A549 (cell line): ENCODE results near the gene SS18L1. TPM values are rescaled to one million over a fixed set of nuclear protein-coding genes. Genes with fewer than 3 reads are reported as not detected.

ENCODE experiments used
- ATAC-seq, 2 experiments: fragments of 200-7000 bp in 1 of 2; fragments of >200 bp in 1 of 2; cut with Nextera tagmentation in 1 of 2; cut with Tn5 transposase in 1 of 2; 3 replicates each; pipeline versions ENCODE4 v1.8.0 to v1.9.1; 2018 to 2020; ENCODE audit warnings: mild to moderate bottlenecking in 1 of 2, moderate library complexity in 1 of 2
- CTCF ChIA-PET: fragments of 300-600 bp; sonication (Branson Sonifier 250); formaldehyde crosslinking; extraction: SDS; loops from one replicate; lab custom pipeline; 2021; ENCODE audit warnings: antibody characterized with exemption, inconsistent platforms; lab: Yijun Ruan, JAX
- POLR2A ChIA-PET: fragments of 350-600 bp; formaldehyde crosslinking; extraction: SDS; loops from one replicate; lab custom pipeline; 2021; ENCODE audit warnings: antibody characterized with exemption, inconsistent platforms; lab: Yijun Ruan, JAX
- DNase-seq, 2 experiments: peaks; one replicate each; pipeline versions ENCODE4 v3.0.0 to v3.0.0-alpha.2; 2011 to 2016; ENCODE audit warnings: low read depth in 1 of 2, low spot score in 1 of 2
- FAIRE-seq: peaks from 2 replicates; lab custom pipeline; 2011; peaks lifted over from hg19 to GRCh38; lab: Jason Lieb, UNC
- H3K27ac ChIP-seq, 2 experiments: fragments of >200 bp; sonication (Bioruptor Twin); formaldehyde crosslinking; 3 replicates each; pipeline ENCODE4 v1.5.1; 2016 to 2017
- H3K4me1 ChIP-seq: fragments of >200 bp; sonication (Bioruptor Twin); formaldehyde crosslinking; 3 replicates; pipeline ENCODE4 v1.6.1; 2016
- H3K4me2 ChIP-seq: fragments of >200 bp; sonication (Bioruptor Twin); formaldehyde crosslinking; 3 replicates; pipeline ENCODE4 v1.6.1; 2016
- H3K4me3 ChIP-seq: fragments of >200 bp; sonication (Bioruptor Twin); formaldehyde crosslinking; 3 replicates; pipeline ENCODE4 v1.5.1; 2016
- H3K9me3 ChIP-seq: fragments of >200 bp; sonication (Bioruptor Twin); formaldehyde crosslinking; 3 replicates; pipeline ENCODE4 v1.6.1; 2016
- BHLHE40 ChIP-seq: IDR thresholded peaks from 2 replicates; pipeline ENCODE4 v1.6.1; 2012; ENCODE audit warnings: low read depth, low read length, inconsistent platforms
- CHD2 ChIP-seq: fragments of 150-350 bp; IDR thresholded peaks from 2 replicates; pipeline ENCODE4 v1.6.1; 2014; ENCODE audit warnings: low read length; ENCODE audit not compliant: partially characterized antibody
- FOSB ChIP-seq: fragments of 250-450 bp; sonication (Bioruptor Pico); IDR thresholded peaks from 2 replicates; pipeline ENCODE4 v1.5.0; 2020; ENCODE audit warnings: mild to moderate bottlenecking, moderate library complexity
- FOSL2 ChIP-seq, 2 experiments: fragments of 450-650 bp in 1 of 2; fragments of >200 bp in 1 of 2; sonication (Bioruptor Twin) in 1 of 2; formaldehyde crosslinking; IDR thresholded peaks; 2 replicates each; pipeline versions ENCODE4 v1.5.0 to v1.6.1; 2016 to 2020; ENCODE audit warnings: mild to moderate bottlenecking in 1 of 2, moderate library complexity in 1 of 2
- JUN ChIP-seq, 2 experiments: fragments of >200 bp; sonication (Bioruptor Twin); formaldehyde crosslinking; IDR thresholded peaks; 2 replicates in 1 of 2; 3 replicates in 1 of 2; pipeline ENCODE4 v1.6.1; 2016 to 2017
- KDM1A ChIP-seq: fragments of 200-600 bp; sonication (generic); IDR thresholded peaks from 2 replicates; pipeline ENCODE4 v1.6.1; 2016; ENCODE audit warnings: low read depth, mild to moderate bottlenecking
- KDM5A ChIP-seq: fragments of 200-600 bp; sonication (generic); IDR thresholded peaks from 2 replicates; pipeline ENCODE4 v1.6.1; 2016; ENCODE audit warnings: antibody characterized with exemption, mild to moderate bottlenecking
- MAFK ChIP-seq: fragments of 450-650 bp; IDR thresholded peaks from 2 replicates; pipeline ENCODE4 v1.6.1; 2014; ENCODE audit not compliant: partially characterized antibody
- NFE2L2 ChIP-seq: fragments of 150-350 bp; conservative IDR thresholded peaks from 2 replicates; pipeline ENCODE4 v1.6.1; 2014; ENCODE audit warnings: low read length
- NPAS2 ChIP-seq: fragments of 250-450 bp; sonication (Bioruptor Pico); IDR thresholded peaks from 2 replicates; pipeline ENCODE4 v1.8.0; 2022; ENCODE audit warnings: mild to moderate bottlenecking, moderate library complexity, borderline replicate concordance
- PBX3 ChIP-seq: IDR thresholded peaks from 2 replicates; pipeline ENCODE4 v1.6.1; 2012
- PHF8 ChIP-seq: fragments of 200-600 bp; sonication (generic); IDR thresholded peaks from 2 replicates; pipeline ENCODE4 v1.6.1; 2016; ENCODE audit warnings: low read depth, mild to moderate bottlenecking, antibody characterized with exemption, moderate library complexity, borderline replicate concordance
- POLR2A ChIP-seq: IDR thresholded peaks from 2 replicates; pipeline ENCODE4 v1.6.1; 2012; ENCODE audit warnings: mild to moderate bottlenecking, low read length
- RFX5 ChIP-seq: fragments of 450-650 bp; IDR thresholded peaks from 2 replicates; pipeline ENCODE4 v1.7.1; 2014; ENCODE audit warnings: antibody characterized with exemption, mild to moderate bottlenecking, moderate library complexity
- RNF2 ChIP-seq: fragments of 200-600 bp; sonication (generic); IDR thresholded peaks from 2 replicates; pipeline ENCODE4 v1.6.1; 2016; ENCODE audit warnings: low read depth, mild to moderate bottlenecking, antibody characterized with exemption, moderate library complexity, borderline replicate concordance
- TP53 ChIP-seq: fragments of 250-450 bp; sonication (Bioruptor Pico); IDR thresholded peaks from 2 replicates; pipeline ENCODE4 v1.5.0; 2021; ENCODE audit warnings: mild to moderate bottlenecking, moderate library complexity
- ZFP36 ChIP-seq: fragments of 450-650 bp; IDR thresholded peaks from 2 replicates; pipeline ENCODE4 v1.6.1; 2014; ENCODE audit warnings: borderline replicate concordance; ENCODE audit not compliant: partially characterized antibody
- WGBS: methylation state at CpG from one replicate; pipeline ENCODE4 v1.1.6; 2017; ENCODE audit errors: missing lambda C conversion rate; 5-methylcytosine and 5-hydroxymethylcytosine counted together
- polyA plus RNA-seq, 4 experiments: library from polyadenylated mRNA; depleted of rRNA in 3 of 4; stranded (reverse); fragments of >200 nt; fragmentation: RNase III in 1 of 4; extraction: RNeasy Plus Mini Kit Qiagen cat#74134 plus additional on column Dnase treatment in 1 of 4; gene quantifications; 2 replicates in 3 of 4; 3 replicates in 1 of 4; pipeline ENCODE4 v1.2.3, GENCODE V29; 2011 to 2017
- TF ChIP-seq, protein P1 (sequence below): IDR thresholded peaks from 2 replicates; pipeline ENCODE4 v1.6.1; 2012; ENCODE audit warnings: low read depth, borderline replicate concordance
- TF ChIP-seq, protein P2 (sequence below): IDR thresholded peaks from 2 replicates; pipeline ENCODE4 v1.6.1; 2012
- TF ChIP-seq, protein P3 (sequence below): fragments of 200-600 bp; sonication (generic); IDR thresholded peaks from 2 replicates; pipeline ENCODE4 v1.6.1; 2016; ENCODE audit warnings: antibody characterized with exemption, mild to moderate bottlenecking, moderate library complexity
- TF ChIP-seq, protein P4 (sequence below): fragments of >200 bp; sonication (Bioruptor Twin); formaldehyde crosslinking; IDR thresholded peaks from 3 replicates; pipeline ENCODE4 v1.6.1; 2016

Gene SS18L1
- polyA plus RNA-seq, 2 of the 4 experiments (the other 2 are of a cell fraction), result 7.4 to 13.1 TPM

DNA sequence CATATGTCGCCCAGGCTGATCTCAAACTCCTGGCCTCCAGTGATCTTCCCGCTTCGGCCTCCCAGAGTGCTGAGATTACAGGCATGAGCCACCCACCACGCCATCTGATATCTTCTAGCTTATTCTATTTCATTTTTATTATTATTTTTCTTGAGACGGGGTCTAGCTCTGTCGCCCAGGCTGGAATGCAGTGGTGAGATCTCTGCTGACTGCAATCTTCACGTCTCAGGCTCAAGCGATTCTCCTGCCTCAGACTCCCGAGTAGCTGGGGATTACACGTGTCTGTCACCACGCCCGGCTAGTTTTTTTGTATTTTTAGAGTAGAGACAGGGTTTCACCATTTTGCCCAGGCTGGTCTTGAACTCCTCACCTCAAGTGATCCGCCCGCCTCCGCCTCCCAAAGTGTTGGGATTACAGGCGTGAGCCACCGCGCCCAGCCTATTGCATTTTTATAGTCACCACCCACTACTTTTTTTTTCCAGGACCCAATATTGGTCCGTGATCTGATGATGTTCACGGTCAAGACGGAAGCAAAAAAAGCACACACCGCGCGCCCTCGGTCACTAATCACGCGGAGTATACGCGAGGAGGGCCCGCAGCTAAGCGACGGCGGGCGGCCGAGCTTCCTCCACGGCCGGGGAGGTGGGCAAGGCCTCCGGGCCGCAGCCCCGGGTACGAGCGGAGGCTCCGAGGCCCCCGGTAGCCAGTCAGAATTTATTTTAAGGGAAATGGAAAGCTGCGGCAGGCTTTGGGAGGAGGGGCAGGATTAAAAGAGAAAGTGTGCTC is 22.4 kb upstream of the SS18L1 start (continued):
- TF ChIP-seq KDM5A (no peak), CHD2 (no peak), FOSB (no peak), NPAS2 (CRISPR knock-in tag) (no peak), NFE2L2 (no peak), ZFP36 (no peak), KDM1A (0 out of 2 replicates have a peak, but pooled peaks have one; percentile 6), MAFK (no peak), RFX5 (no peak)
- TF ChIP-seq, protein P1, sequence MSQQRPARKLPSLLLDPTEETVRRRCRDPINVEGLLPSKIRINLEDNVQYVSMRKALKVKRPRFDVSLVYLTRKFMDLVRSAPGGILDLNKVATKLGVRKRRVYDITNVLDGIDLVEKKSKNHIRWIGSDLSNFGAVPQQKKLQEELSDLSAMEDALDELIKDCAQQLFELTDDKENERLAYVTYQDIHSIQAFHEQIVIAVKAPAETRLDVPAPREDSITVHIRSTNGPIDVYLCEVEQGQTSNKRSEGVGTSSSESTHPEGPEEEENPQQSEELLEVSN, result peak; percentile 84

GRCh38 chr20:62121776-62122653 is 21.6 kb upstream of the SS18L1 start, which contains the start of gene LSM14B:
TSS of gene LSM14B (plus strand) at chr20:62122475. CDS start at chr20:62122667, 192 bp downstream.
- CTCF ChIA-PET, result interaction anchor here (0.8 to 2.6 kb wide), 5 partner anchors 10 to 111 kb away, joined by 3 to 8 read pairs (median 6); partner anchors contain the start of gene TAF4
- DNase-seq (peak; percentile 93 to 96), ATAC-seq (peak; percentile 75 to 83)
- Histone ChIP-seq H3K27ac (peak within 1 kb of the TSS; percentile 90 to 98), H3K9me3 (peaks cover 6% of the 10 kb centered on the region; the same call in 1 of the 3 replicates)
- TF ChIP-seq NFE2L2 (no peak), JUN (IDR thresholded peaks at IDR 0.05) (peak; percentile 8 to 54; a peak in 3 of 5 replicates), BHLHE40 (peak; percentile 95), TP53 (CRISPR knock-in tag) (no peak), FOSL2 (IDR thresholded peaks at IDR 0.05) (no peak), FOSL2 (CRISPR knock-in tag; IDR thresholded peaks at IDR 0.05) (0 out of 2 replicates have a peak, but pooled peaks have one; percentile 2), POLR2A (peak; percentile 38; the same call in 1 of the 2 replicates), PHF8 (peak; percentile 53), CHD2 (peak; percentile 51), PBX3 (0 out of 2 replicates have a peak, but pooled peaks have one; percentile 36), RNF2 (no peak)
- TF ChIP-seq, protein P2, sequence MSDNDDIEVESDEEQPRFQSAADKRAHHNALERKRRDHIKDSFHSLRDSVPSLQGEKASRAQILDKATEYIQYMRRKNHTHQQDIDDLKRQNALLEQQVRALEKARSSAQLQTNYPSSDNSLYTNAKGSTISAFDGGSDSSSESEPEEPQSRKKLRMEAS, result peak; percentile 53; the same call in 1 of the 2 replicates
- TF ChIP-seq, protein P1, result peak; percentile 29
- TF ChIP-seq, protein P3, sequence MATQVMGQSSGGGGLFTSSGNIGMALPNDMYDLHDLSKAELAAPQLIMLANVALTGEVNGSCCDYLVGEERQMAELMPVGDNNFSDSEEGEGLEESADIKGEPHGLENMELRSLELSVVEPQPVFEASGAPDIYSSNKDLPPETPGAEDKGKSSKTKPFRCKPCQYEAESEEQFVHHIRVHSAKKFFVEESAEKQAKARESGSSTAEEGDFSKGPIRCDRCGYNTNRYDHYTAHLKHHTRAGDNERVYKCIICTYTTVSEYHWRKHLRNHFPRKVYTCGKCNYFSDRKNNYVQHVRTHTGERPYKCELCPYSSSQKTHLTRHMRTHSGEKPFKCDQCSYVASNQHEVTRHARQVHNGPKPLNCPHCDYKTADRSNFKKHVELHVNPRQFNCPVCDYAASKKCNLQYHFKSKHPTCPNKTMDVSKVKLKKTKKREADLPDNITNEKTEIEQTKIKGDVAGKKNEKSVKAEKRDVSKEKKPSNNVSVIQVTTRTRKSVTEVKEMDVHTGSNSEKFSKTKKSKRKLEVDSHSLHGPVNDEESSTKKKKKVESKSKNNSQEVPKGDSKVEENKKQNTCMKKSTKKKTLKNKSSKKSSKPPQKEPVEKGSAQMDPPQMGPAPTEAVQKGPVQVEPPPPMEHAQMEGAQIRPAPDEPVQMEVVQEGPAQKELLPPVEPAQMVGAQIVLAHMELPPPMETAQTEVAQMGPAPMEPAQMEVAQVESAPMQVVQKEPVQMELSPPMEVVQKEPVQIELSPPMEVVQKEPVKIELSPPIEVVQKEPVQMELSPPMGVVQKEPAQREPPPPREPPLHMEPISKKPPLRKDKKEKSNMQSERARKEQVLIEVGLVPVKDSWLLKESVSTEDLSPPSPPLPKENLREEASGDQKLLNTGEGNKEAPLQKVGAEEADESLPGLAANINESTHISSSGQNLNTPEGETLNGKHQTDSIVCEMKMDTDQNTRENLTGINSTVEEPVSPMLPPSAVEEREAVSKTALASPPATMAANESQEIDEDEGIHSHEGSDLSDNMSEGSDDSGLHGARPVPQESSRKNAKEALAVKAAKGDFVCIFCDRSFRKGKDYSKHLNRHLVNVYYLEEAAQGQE, result peak; percentile 44; the same call in 1 of the 2 replicates
- TF ChIP-seq, protein P4, sequence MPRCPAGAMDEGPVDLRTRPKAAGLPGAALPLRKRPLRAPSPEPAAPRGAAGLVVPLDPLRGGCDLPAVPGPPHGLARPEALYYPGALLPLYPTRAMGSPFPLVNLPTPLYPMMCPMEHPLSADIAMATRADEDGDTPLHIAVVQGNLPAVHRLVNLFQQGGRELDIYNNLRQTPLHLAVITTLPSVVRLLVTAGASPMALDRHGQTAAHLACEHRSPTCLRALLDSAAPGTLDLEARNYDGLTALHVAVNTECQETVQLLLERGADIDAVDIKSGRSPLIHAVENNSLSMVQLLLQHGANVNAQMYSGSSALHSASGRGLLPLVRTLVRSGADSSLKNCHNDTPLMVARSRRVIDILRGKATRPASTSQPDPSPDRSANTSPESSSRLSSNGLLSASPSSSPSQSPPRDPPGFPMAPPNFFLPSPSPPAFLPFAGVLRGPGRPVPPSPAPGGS, result peak; percentile 39; the same call in 2 of the 3 replicates
- TF ChIP-seq, all 56 proteins: peak for 11
- peak within 1 kb of the TSS; percentile 69 for H3K4me3 ChIP-seq
- H3K4me2 ChIP-seq, result peak within 1 kb of the TSS; percentile 95
- POLR2A ChIA-PET, result interaction anchor here (0.6 to 2.5 kb wide), 9 partner anchors 12 to 265 kb away, joined by 3 to 37 read pairs (median 4); partner anchors contain the start of genes PSMA7, RPS21, SS18L1 and TAF4
- FAIRE-seq, result no peak
- under 1% methylated on average over 21 of the region's 124 CpGs for WGBS
- peaks cover 11% of the 10 kb centered on the region for H3K4me1 ChIP-seq
